Lung (tissue), 12 donors: ENCODE data around the gene RFX4. TPM values are rescaled to one million over a fixed set of nuclear protein-coding genes. Genes with fewer than 3 reads are reported as not detected.

Source experiments
- ATAC-seq: fragments of 200-7000 bp; cut with Tn5 transposase; one replicate; pipeline ENCODE4 v1.9.1; 2020; ENCODE audit warnings: moderate number of reproducible peaks; ENCODE audit not compliant: insufficient read depth, low FRiP score
- DNase-seq, 3 donors: peaks; one replicate each; pipeline ENCODE4 v3.0.0-alpha.2; 2013 to 2017
- H3K27ac ChIP-seq, 2 donors: one replicate each; pipeline ENCODE4 v1.5.1; 2013; ENCODE audit warnings: mild to moderate bottlenecking in 2 of 2, moderate library complexity in 2 of 2, control low read depth in 1 of 2, inconsistent platforms in 1 of 2, low read depth in 1 of 2, low read length in 1 of 2
- H3K27me3 ChIP-seq, 3 donors: one replicate each; pipeline ENCODE4 v1.5.1; 2013; ENCODE audit warnings: low read length in 2 of 3; ENCODE audit not compliant: control insufficient read depth in 3 of 3, insufficient read depth in 3 of 3
- H3K36me3 ChIP-seq, 4 donors: one replicate each; pipeline ENCODE4 v1.5.1; 2013; ENCODE audit warnings: low read length in 4 of 4, mild to moderate bottlenecking in 1 of 4, moderate library complexity in 1 of 4; ENCODE audit not compliant: control insufficient read depth in 4 of 4, insufficient read depth in 4 of 4
- H3K4me1 ChIP-seq, 5 donors: one replicate each; pipeline ENCODE4 v1.5.1; 2013; ENCODE audit warnings: low read length in 5 of 5, mild to moderate bottlenecking in 2 of 5, moderate library complexity in 1 of 5; ENCODE audit not compliant: control insufficient read depth in 5 of 5, insufficient read depth in 5 of 5
- H3K4me3 ChIP-seq: one replicate; pipeline ENCODE4 v1.5.1; 2013; ENCODE audit warnings: mild to moderate bottlenecking, control low read depth, moderate library complexity
- H3K9ac ChIP-seq, 2 donors: one replicate each; pipeline ENCODE4 v1.5.1; 2013; ENCODE audit warnings: low read length in 2 of 2, control low read depth in 1 of 2; ENCODE audit not compliant: insufficient read depth in 1 of 2
- H3K9me3 ChIP-seq, 4 donors: one replicate each; pipeline ENCODE4 v1.5.1; 2013; ENCODE audit warnings: low read length in 3 of 4, mild to moderate bottlenecking in 1 of 4, moderate library complexity in 1 of 4; ENCODE audit not compliant: control insufficient read depth in 4 of 4, insufficient read depth in 3 of 4
- WGBS, 2 donors: extraction: QIAGEN DNeasy Blood & Tissue Kit; methylation state at CpG; one replicate each; pipeline ENCODE4 v1.1.7; 2013; 5-methylcytosine and 5-hydroxymethylcytosine counted together
- polyA plus RNA-seq, 2 donors: library from polyadenylated mRNA; stranded (reverse); fragments of 200-250 nt; gene quantifications; one replicate each; pipeline ENCODE4 v1.2.1, GENCODE V29; 2013
- total RNA-seq, 2 donors: library from RNA; depleted of rRNA in 1 of 2; stranded (reverse); fragments of >200 nt in 1 of 2; gene quantifications; one replicate each; pipeline ENCODE4 v1.2.1, GENCODE V29; 2014 to 2021
- TF ChIP-seq, protein P1 (sequence below): IDR thresholded peaks from 2 replicates; pipeline ENCODE4 v1.5.1; 2012; ENCODE audit warnings: mild to moderate bottlenecking; ENCODE audit errors: control extremely low read depth, extremely low read depth
- donor health status: control.
- donor health status: control.
- donor health status: Bipolar disorder and iron deficiency.
- donor health status: healthy.
- donor health status: DM: yes; HTN: yes; CAD: no.

RFX4 gene
- total and polyA plus RNA-seq, 4 donors: not detected

- no peak for ATAC-seq
- Histone ChIP-seq H3K4me3 (no peak overlapping the region), H3K9ac (no peak overlapping the region), H3K4me1 (peaks cover 0 to 10% (median 6%) of the 10 kb centered on the region in 5 donors), H3K9me3 (no peaks in the 10 kb centered on the region), H3K27ac (no peak overlapping the region), H3K36me3 (no peaks in the 10 kb centered on the region), H3K27me3 (peaks cover 0 to 5% (median 0%) of the 10 kb centered on the region in 3 donors)
- 47 to 59% methylated on average over 5 of the region's 5 CpGs for WGBS, 2 donors
- DNase-seq: no peak
- TF ChIP-seq, protein P1, sequence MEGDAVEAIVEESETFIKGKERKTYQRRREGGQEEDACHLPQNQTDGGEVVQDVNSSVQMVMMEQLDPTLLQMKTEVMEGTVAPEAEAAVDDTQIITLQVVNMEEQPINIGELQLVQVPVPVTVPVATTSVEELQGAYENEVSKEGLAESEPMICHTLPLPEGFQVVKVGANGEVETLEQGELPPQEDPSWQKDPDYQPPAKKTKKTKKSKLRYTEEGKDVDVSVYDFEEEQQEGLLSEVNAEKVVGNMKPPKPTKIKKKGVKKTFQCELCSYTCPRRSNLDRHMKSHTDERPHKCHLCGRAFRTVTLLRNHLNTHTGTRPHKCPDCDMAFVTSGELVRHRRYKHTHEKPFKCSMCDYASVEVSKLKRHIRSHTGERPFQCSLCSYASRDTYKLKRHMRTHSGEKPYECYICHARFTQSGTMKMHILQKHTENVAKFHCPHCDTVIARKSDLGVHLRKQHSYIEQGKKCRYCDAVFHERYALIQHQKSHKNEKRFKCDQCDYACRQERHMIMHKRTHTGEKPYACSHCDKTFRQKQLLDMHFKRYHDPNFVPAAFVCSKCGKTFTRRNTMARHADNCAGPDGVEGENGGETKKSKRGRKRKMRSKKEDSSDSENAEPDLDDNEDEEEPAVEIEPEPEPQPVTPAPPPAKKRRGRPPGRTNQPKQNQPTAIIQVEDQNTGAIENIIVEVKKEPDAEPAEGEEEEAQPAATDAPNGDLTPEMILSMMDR: no peak
These were observed 158.0 kb downstream of the RFX4 start for GRCh38 chr12:106740818-106741217.

DNA sequence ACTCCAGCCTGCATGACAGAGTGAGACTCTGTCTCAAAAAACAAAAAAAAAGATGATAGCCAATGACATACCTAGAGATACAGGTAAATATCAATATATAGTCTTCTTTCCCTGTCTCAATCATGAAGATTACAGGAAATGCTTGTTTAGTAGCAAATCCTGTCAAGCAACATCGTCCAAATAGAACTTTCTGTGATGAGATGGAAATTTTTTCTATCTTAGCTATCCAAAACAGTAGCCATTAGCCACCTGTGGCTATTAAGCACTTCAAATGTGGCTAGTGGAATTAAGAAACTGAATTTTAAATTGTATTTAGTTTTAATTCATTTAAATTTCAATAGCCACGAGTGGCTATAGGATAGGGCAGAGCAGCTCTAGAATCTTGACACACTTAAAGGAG lies 158.4 kb downstream of the RFX4 start:
- Histone ChIP-seq H3K36me3 (no peaks in the 10 kb centered on the region), H3K27ac (no peak overlapping the region), H3K27me3 (peaks cover 0 to 5% (median 0%) of the 10 kb centered on the region in 3 donors), H3K9me3 (no peaks in the 10 kb centered on the region), H3K9ac (no peak overlapping the region), H3K4me3 (no peak overlapping the region), H3K4me1 (peaks cover 0 to 10% (median 6%) of the 10 kb centered on the region in 5 donors)
- TF ChIP-seq, protein P1: no peak
- 82% methylated on average over 2 of the region's 2 CpGs for WGBS, 2 donors
- ATAC-seq: no peak
- no peak for DNase-seq

- ATAC-seq (no peak), DNase-seq (no peak)
- H3K4me1 ChIP-seq: peaks cover 0 to 10% (median 6%) of the 10 kb centered on the region in 5 donors
- no peaks in the 10 kb centered on the region for H3K36me3 ChIP-seq
- WGBS, 2 donors: 65 to 75% methylated on average over 8 of the region's 8 CpGs
- peaks cover 0 to 5% (median 0%) of the 10 kb centered on the region in 3 donors for H3K27me3 ChIP-seq
- no peak overlapping the region for H3K27ac ChIP-seq
- H3K9me3 ChIP-seq: no peaks in the 10 kb centered on the region
- no peak overlapping the region for H3K4me3 ChIP-seq
- TF ChIP-seq, protein P1: no peak
- no peak overlapping the region for H3K9ac ChIP-seq
These were observed 160.6 kb downstream of the RFX4 start for GRCh38 chr12:106743270-106743988.

- H3K9me3 ChIP-seq: no peaks in the 10 kb centered on the region
- ATAC-seq: no peak
These were observed 161.8 kb downstream of the RFX4 start for GRCh38 chr12:106744600-106744999.

More at GRCh38 chr12:106744600-106744999, 161.8 kb downstream of the RFX4 start:
- H3K27ac ChIP-seq: no peak overlapping the region
- H3K4me1 ChIP-seq: peaks cover 0 to 10% (median 6%) of the 10 kb centered on the region in 5 donors
- no peak for DNase-seq
- H3K4me3 ChIP-seq: no peak overlapping the region
- TF ChIP-seq, protein P1: no peak
- peaks cover 0 to 5% (median 0%) of the 10 kb centered on the region in 3 donors for H3K27me3 ChIP-seq
- no peak overlapping the region for H3K9ac ChIP-seq
- no peaks in the 10 kb centered on the region for H3K36me3 ChIP-seq
- 67 to 82% methylated on average over 6 of the region's 6 CpGs for WGBS, 2 donors
